CD4-positive, CD25-positive, alpha-beta regulatory T cell (primary cell): Measurements from ENCODE around the gene DOK1. TPM values are rescaled to one million over a fixed set of nuclear protein-coding genes. Genes with fewer than 3 reads are reported as not detected.

Source experiments
- polyA plus RNA-seq, 4 donors: library from polyadenylated mRNA; unstranded; fragments of 300-500 nt; fragmentation: Illumina TruSeq; gene quantifications; one replicate each; pipeline ENCODE4 v1.2.3, GENCODE V29; 2021
- total RNA-seq: library from RNA; stranded (reverse); gene quantifications from one replicate; pipeline ENCODE4 v1.2.3, GENCODE V29; 2022

The DOK1 gene
- total and polyA plus RNA-seq, 5 donors from 2014 or later: 19.8 to 39.3 (median 32.4) TPM

Other genes with a start within 250 kb of the DOK1 start
- gene SLC4A5, start 211.3 kb upstream of the DOK1 start, total RNA-seq: 12.7 TPM
- gene SLC4A5, start 211.3 kb upstream of the DOK1 start, polyA plus RNA-seq: under 1 TPM; 0.30 to 0.93 (median 0.62) TPM
- gene DCTN1, start 174.4 kb upstream of the DOK1 start, total RNA-seq: 83.5 TPM
- gene DCTN1, start 174.4 kb upstream of the DOK1 start, polyA plus RNA-seq: 10 to 100 TPM; 42.9 to 58.9 (median 47.0) TPM
- gene C2orf81, start 133.1 kb upstream of the DOK1 start, total RNA-seq: 1.1 TPM
- gene C2orf81, start 133.1 kb upstream of the DOK1 start, polyA plus RNA-seq: 1 to 10 TPM; 1.2 to 3.9 (median 2.3) TPM
- gene WDR54, start 133.0 kb upstream of the DOK1 start, total RNA-seq: 18.4 TPM
- 10 to 100 TPM; 49.4 to 84.3 (median 59.2) TPM for gene WDR54, start 133.0 kb upstream of the DOK1 start, polyA plus RNA-seq
- 0.39 TPM for gene RTKN, start 112.8 kb upstream of the DOK1 start, total RNA-seq
- under 1 TPM in 2 of 4 donors, not detected in 2; 0.34 TPM for gene RTKN, start 112.8 kb upstream of the DOK1 start, polyA plus RNA-seq
- 62.6 TPM for gene INO80B, start 99.6 kb upstream of the DOK1 start, total RNA-seq
- gene INO80B, start 99.6 kb upstream of the DOK1 start, polyA plus RNA-seq: 1 to 10 TPM; 5.0 to 9.3 (median 5.7) TPM
- gene WBP1, start 96.3 kb upstream of the DOK1 start, total RNA-seq: 79.5 TPM
- gene WBP1, start 96.3 kb upstream of the DOK1 start, polyA plus RNA-seq: 10 to 100 TPM; 33.5 to 46.7 (median 37.2) TPM
- 56.8 TPM for gene MOGS, start 89.3 kb upstream of the DOK1 start, total RNA-seq
- gene MOGS, start 89.3 kb upstream of the DOK1 start, polyA plus RNA-seq: 10 to 100 TPM; 31.7 to 38.0 (median 34.8) TPM
- 57.2 TPM for gene MRPL53, start 82.0 kb upstream of the DOK1 start, total RNA-seq
- 100 to 1,000 TPM; 120 to 163 (median 137) TPM for gene MRPL53, start 82.0 kb upstream of the DOK1 start, polyA plus RNA-seq
- 15.8 TPM for gene CCDC142, start 71.7 kb upstream of the DOK1 start, total RNA-seq
- 10 to 100 TPM in 3 of 4 donors, 1 to 10 TPM in 1; 8.9 to 14.9 (median 10.4) TPM for gene CCDC142, start 71.7 kb upstream of the DOK1 start, polyA plus RNA-seq
- 38.7 TPM for gene TTC31, start 71.6 kb upstream of the DOK1 start, total RNA-seq
- gene TTC31, start 71.6 kb upstream of the DOK1 start, polyA plus RNA-seq: 10 to 100 TPM; 21.7 to 24.7 (median 22.7) TPM
- not detected for gene LBX2, start 55.1 kb upstream of the DOK1 start, total RNA-seq
- gene LBX2, start 55.1 kb upstream of the DOK1 start, polyA plus RNA-seq: under 1 TPM in 2 of 4 donors, not detected in 2; 0.16 to 0.40 TPM
- gene PCGF1, start 47.0 kb upstream of the DOK1 start, total RNA-seq: 17.0 TPM
- 10 to 100 TPM; 13.8 to 23.9 (median 15.6) TPM for gene PCGF1, start 47.0 kb upstream of the DOK1 start, polyA plus RNA-seq
- not detected for gene TLX2, start 40.3 kb upstream of the DOK1 start, total RNA-seq
- under 1 TPM in 2 of 4 donors, not detected in 2; 0.10 to 0.14 TPM for gene TLX2, start 40.3 kb upstream of the DOK1 start, polyA plus RNA-seq
- gene DQX1, start 28.5 kb upstream of the DOK1 start, total RNA-seq: 0.15 TPM
- not detected for gene DQX1, start 28.5 kb upstream of the DOK1 start, polyA plus RNA-seq
- gene AUP1, start 25.0 kb upstream of the DOK1 start, total RNA-seq: 183 TPM
- gene AUP1, start 25.0 kb upstream of the DOK1 start, polyA plus RNA-seq: 100 to 1,000 TPM in 2 of 4 donors, 10 to 100 TPM in 2; 85.7 to 112 (median 99.7) TPM
- gene HTRA2, start 24.8 kb upstream of the DOK1 start, total RNA-seq: 25.8 TPM
- gene HTRA2, start 24.8 kb upstream of the DOK1 start, polyA plus RNA-seq: 10 to 100 TPM; 26.6 to 34.1 (median 30.5) TPM
- gene LOXL3, start 778 bp upstream of the DOK1 start, total RNA-seq: 1.1 TPM
- gene LOXL3, start 778 bp upstream of the DOK1 start, polyA plus RNA-seq: under 1 TPM in 1 of 4 donors, not detected in 3; 0.09 TPM
- not detected for gene M1AP, start 93.6 kb downstream of the DOK1 start, total RNA-seq
- gene M1AP, start 93.6 kb downstream of the DOK1 start, polyA plus RNA-seq: not detected
- 11.1 TPM for gene SEMA4F, start 99.5 kb downstream of the DOK1 start, total RNA-seq
- 1 to 10 TPM; 7.3 to 10.0 (median 8.5) TPM for gene SEMA4F, start 99.5 kb downstream of the DOK1 start, polyA plus RNA-seq